GM19035 (cell line): ENCODE measurements around the gene AKR1B1.

Experiments used
- ATAC-seq: cut with Tn5 transposase; IDR thresholded peaks from one replicate; pipeline ENCODE4 v1.9.1; 2021; ENCODE audit not compliant: unreplicated experiment

The AKR1B1 gene

DNA sequence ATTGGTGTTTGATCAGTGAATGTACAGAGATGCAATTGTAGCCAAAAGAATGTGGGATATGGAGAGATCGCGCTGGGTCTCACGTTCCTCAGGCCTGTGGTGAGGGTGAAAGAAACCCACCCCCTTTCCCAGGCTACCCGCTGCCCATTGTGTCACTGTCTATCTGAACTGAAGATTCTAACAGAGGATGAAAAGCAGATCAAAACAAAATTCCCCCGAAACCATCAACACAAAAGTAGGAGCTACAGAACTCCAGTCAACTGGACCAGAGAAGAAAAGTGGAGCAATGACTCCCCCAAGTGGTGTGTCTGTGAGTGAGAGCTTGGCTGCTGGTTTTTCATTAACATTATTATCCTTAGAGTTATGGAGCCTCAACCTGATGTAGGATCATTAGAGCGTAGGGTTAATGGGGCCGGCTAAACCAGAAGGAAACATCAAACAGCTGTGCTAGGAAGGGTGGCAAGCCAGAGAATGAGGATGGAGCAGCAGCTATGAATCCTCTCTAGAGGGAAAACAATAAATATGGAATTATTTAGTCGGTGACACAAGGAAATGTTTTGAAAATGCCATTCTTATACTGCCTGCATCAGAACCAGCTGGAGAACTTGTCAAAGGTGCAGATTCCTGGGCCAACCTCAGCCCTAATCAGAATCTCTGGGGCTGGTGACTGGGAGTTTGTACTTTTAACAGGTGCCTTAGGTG, 38.3 kb downstream of the AKR1B1 start:
- ATAC-seq = no peak

DNA sequence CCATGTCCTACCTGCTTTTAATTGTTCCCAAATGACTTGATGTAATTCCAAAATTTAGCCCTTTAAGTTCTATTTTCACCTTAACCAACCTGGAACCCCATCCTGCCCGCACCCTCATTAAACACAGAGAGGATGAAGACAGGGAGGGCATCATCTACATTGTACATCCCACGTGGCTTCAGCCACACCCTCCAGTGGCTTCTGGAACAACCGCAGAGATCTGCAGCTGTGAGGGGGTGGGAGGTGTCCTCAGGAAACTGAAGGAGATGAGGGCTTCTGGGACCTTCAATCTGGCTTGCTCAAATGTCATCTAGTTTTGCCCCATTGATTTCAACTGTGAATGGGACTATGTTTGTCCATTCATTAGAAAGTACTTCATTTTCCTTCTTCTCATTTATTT, 39.0 kb downstream of the AKR1B1 start:
- no peak for ATAC-seq

DNA sequence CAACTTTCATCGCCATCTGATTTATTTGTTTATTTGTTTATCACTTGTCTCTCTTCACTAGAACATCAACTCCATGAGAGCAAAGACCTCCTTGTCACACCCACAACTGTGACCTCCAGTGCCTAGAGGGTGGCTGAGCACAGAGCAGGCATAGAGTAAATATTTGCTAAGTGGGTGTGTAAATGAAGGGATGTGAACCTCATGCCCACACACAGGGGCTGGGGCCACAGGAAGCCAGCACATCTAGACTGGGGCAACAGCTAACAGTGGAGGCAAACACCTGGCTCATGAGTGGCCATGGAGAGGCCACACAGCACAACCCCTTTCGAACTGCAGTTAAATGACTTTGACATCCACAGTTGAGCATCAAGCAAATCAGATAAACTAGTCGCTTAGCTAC, 39.8 kb downstream of the AKR1B1 start:
- no peak for ATAC-seq

DNA sequence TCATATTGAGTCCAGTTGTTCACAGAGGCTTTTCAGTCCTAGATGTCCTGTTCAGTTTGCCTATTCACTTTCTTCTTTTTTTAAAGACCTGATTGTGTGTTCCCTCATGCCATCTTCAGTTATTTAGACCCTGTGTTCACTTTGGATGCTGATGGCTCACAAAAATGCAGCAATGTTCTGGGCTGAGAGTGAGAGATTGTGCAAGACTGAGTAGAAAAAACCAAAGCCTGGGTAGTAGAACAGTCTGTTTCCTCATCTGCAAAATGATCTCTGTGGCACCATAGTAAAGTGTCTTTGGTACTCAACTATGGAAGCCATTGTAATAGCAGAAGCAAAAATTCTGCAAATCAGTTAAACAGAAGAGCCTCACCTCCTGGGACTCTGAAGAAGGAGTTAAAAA, 43.2 kb downstream of the AKR1B1 start:
- no peak for ATAC-seq

DNA sequence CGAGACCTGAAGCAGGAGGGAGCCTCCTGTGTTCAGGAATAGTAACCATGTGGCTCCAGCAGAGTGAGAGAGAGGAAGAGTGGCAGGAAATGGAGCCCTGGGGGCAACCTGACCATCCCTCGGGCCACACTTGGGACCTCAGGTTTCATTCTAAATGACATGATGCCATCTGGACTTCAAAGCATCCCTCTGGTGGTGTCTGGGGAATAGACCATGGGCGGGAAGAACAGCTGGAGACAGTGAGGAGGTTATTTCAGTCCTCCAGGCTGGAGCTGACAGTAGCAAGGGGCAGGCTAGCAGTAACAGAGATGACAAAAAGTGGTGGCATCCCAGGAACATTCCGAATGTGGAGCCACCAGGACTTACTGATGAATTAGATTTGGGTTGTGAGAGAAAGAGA, 44.8 kb downstream of the AKR1B1 start:
- no peak for ATAC-seq

DNA sequence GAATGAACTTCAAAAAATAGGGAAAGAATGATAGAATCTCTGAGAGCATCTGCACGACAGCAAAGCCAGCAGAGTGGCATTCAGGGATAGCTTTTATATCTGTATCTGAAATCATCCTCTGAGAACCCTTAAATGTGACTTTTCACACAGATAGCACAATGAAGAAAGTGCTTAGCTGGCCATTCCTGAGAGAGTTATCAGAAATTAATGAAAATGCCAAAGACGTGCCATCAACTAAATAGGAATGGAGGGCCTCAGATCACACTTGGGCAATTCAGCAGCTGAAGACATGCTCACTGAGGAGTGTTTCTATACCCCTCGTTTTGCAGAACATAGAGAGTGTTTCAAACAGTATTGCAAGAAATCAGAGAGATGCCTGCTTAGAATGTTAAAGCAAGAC, 51.6 kb downstream of the AKR1B1 start:
- no peak for ATAC-seq

DNA sequence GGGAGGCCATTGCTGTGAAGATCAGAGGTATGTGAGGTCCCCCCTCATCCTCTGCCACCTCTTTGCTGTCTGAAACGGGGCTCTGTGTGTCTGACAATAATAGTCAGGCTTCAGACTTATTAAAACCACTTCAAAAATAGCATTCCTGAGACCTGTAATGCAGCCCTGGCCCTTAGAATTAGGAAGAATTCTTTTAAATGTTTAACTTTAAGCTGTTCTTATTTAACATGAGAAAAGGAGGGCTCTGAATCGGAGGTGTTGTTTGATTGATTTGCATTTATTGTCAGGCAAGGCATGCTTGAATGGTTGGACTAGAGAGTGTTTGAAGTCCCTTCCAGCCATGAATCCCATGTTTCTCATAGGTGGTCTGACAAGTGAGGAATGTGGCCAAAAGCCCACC, 52.5 kb downstream of the AKR1B1 start:
- ATAC-seq = no peak

DNA sequence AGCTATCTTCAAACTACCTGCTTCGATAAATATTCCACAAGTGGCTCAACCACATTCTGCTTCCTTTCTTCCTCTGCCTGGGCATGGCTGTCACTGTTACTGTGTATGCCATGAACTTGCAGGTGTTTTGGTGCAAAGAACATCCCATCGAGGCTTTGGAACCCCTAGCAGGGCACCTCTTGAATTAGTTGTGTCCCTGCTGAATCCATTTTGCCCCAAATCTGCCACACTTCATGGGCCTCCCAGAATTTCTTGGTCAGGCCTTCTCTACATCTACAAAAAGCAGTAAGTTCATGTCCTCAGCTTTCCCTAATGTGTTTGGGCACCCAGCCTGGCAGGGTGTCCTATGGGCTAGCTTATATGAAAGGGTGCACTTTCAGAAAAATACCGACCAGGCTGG, 53.6 kb downstream of the AKR1B1 start:
- ATAC-seq = no peak

DNA sequence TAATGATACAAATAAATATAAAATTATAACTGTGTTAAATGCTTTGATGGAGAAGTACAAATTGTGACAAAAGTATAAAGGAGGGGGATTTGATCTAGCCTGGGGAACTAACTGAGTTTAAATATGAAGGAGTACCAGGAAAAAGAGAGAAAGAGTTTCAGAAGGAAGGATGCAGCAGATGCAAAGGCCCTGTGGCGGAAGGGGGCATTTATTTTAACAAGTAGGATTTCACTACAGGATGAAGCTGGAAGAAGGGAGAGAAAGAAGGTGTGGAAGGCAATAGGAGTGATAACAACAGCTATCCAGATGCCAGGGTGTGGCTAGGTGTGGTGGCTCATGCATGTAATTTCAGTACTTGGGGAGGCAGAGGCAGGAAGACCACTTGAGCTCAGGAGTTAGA, 55.8 kb downstream of the AKR1B1 start:
- no peak for ATAC-seq

DNA sequence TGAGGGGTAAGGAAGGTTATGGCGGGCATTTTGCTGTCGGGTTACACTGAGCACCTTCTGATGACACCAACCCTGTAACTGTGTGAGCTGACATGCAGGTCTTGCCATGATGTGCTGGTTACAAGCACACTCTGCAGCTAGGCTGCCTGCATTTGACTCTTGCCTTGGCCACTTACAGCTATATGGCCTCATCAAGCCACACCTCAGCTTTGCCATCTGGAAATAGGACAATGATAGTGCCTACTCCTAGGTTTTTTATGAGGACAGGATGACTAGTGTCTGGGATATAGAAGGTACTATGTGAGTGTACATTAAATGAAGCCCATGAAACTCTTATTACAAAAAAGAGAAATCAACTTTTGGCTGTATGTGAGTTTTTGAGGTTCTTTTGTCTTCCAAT, 58.0 kb downstream of the AKR1B1 start:
- ATAC-seq = no peak

DNA sequence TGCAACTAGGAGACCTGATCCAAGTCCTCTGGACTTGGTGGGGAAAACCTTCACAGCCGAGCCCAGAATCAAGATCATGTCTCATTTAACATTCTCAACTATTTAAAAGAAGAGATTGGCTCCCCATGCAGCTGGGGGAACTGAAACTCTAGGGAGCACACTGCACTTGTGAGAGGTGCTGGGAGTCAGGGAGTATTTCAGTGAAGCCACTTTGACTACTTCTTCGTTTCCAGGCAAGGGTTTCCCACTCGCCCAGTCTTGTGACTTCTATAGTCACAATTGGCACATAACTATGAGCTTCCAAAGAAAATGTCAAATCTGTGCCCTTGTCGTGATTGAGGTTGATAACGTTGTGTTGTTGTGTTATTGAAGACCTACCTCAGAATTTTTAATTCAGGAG, 62.9 kb downstream of the AKR1B1 start:
- ATAC-seq = no peak

DNA sequence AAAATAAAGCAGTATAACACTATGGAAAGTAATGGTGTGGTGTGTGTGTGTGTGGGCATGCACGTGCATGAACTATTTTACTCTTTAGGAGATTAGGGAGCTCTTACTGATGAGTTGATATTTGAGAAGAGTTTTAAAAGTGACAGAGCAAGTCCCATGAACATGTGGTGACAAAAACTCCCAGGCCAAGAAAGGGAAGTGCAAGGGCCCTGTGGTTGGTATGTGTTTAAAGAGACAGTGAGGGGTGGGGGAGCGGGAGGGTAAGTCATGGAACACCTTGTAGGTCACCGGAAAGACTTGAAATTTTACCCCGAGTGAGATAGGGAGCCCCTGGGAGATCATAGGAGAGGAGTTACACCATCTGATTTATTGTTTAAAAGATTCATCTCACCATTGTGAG, 63.3 kb downstream of the AKR1B1 start:
- no peak for ATAC-seq

DNA sequence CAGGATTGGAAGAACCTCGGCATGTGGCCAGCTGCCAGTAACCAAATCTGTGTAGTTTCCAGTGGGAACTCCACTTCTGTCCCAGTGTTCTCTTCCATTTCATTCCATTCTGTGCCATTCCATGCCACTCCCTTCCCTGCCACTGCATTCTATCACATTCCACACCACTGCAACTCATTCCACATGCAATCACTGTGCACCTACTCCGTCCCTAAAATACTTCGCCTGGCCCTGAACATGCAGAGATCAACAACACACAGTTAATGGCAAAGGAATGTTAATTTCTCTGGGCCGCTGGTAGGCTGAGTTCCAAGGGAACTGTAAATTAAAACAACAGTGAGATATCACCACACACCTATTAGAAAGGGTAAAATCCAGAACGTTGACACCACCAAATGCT, 64.8 kb downstream of the AKR1B1 start:
- no peak for ATAC-seq
